ENCODE results near the gene FAT1. TPM values are rescaled to one million over a fixed set of nuclear protein-coding genes. Genes with fewer than 3 reads are reported as not detected.

Gene FAT1
- total RNA-seq, 6 experiments from 2014 or later = 32.9 to 173 (median 69.7) TPM

DNA sequence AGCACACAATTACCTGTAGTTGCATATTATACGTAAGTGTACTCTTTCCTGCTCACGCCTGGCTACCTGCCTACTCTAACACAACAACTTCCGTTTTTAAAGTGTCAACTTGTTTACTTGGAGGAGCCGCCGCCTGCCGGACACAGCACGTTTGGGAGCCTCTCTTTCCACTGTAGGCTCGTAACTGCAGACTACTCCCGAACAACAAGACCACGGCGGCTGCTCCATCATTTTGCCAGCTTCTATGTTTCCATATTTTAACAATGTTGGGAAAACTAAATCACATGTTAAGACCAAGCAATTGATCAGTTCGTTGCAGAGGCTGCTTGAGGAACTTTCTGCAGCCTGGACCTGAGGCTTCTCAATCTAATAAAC, 169.1 kb downstream of the FAT1 start:
- Histone ChIP-seq H3K4me1 (peaks cover 0 to 8% (median 0%) of the 10 kb centered on the region in 4 donors), H3K36me3 (no peaks in the 10 kb centered on the region), H3K9me3 (no peaks in the 10 kb centered on the region), H3K27me3 (no peaks in the 10 kb centered on the region), H3K4me3 (no peak overlapping the region), H3K27ac (no peak overlapping the region)
- no peak for TF ChIP-seq POLR2A (IDR thresholded peaks at IDR 0.05)
- TF ChIP-seq, protein P1, sequence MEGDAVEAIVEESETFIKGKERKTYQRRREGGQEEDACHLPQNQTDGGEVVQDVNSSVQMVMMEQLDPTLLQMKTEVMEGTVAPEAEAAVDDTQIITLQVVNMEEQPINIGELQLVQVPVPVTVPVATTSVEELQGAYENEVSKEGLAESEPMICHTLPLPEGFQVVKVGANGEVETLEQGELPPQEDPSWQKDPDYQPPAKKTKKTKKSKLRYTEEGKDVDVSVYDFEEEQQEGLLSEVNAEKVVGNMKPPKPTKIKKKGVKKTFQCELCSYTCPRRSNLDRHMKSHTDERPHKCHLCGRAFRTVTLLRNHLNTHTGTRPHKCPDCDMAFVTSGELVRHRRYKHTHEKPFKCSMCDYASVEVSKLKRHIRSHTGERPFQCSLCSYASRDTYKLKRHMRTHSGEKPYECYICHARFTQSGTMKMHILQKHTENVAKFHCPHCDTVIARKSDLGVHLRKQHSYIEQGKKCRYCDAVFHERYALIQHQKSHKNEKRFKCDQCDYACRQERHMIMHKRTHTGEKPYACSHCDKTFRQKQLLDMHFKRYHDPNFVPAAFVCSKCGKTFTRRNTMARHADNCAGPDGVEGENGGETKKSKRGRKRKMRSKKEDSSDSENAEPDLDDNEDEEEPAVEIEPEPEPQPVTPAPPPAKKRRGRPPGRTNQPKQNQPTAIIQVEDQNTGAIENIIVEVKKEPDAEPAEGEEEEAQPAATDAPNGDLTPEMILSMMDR (IDR thresholded peaks at IDR 0.05) = peak in 1 of 4 donors; percentile 4
- ATAC-seq (peak; percentile 14 to 75 (median 27)), DNase-seq (peak in 1 of 3 donors; percentile 29)
- WGBS (ENCODE audit: insufficient coverage, low coverage, low lambda C conversion rate, missing lambda C conversion rate) = 2% methylated on average over 12 of the region's 12 CpGs
- intact Hi-C loops (cut with DNase I) = no loop called here

DNA sequence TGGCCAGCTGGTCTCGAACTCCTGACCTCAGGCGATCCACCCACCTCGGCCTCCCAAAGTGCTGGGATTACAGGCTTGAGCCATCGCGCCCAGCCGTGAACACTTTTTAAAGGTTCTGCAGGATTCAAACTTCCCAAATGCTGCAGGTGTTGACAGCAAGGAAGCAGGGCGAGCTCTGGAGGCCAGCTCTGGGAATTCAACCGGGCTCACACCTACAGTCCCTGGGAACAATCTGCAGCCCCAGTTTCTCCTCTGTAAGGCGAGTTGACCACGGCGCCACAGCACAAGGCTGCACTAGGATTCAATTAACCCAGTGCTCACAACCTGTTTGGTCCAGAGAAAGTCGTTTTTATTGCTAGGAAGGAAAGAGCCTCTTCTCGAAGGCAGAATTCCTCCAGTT, 169.9 kb downstream of the FAT1 start:
- WGBS (ENCODE audit: insufficient coverage, low coverage, low lambda C conversion rate, missing lambda C conversion rate) = 50% methylated on average over 2 of the region's 13 CpGs

DNA sequence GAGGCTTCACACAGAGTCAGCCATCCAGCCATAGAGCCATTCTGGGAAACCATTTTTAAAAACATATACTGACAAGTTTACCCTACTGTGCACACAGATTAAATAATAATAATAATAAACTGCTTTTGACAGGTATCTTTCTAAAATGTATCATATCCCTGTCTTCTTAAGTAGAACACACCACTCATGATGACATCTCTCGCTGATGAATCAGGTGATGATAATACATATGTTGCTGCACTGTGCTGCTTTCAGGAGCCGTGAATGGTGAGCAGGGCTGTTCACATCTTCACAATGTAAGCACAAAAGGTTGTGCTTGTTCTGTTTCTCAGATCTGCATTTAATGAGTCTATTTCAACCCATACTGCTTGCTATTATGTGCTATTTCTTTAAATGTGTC, 171.8 kb downstream of the FAT1 start:
- no peak overlapping the region for H3K27ac ChIP-seq
- no peak overlapping the region for H3K4me3 ChIP-seq
- ATAC-seq = no peak
- TF ChIP-seq, protein P1 (IDR thresholded peaks at IDR 0.05) = no peak
- no peak for TF ChIP-seq POLR2A (IDR thresholded peaks at IDR 0.05)
- intact Hi-C loops (cut with DNase I) = no loop called here
- WGBS (ENCODE audit: insufficient coverage, low coverage, low lambda C conversion rate, missing lambda C conversion rate) = 72% methylated on average over 2 of the region's 2 CpGs
- H3K36me3 ChIP-seq = no peaks in the 10 kb centered on the region
- no peaks in the 10 kb centered on the region for H3K27me3 ChIP-seq
- H3K9me3 ChIP-seq = no peaks in the 10 kb centered on the region
- DNase-seq = no peak
- peaks cover 0 to 8% (median 0%) of the 10 kb centered on the region in 4 donors for H3K4me1 ChIP-seq

More for the DNA sequence above, 169.9 kb downstream of the FAT1 start:
- Histone ChIP-seq H3K36me3 (no peaks in the 10 kb centered on the region), H3K4me1 (peaks cover 0 to 8% (median 0%) of the 10 kb centered on the region in 4 donors), H3K4me3 (no peak overlapping the region), H3K27me3 (no peaks in the 10 kb centered on the region), H3K27ac (no peak overlapping the region), H3K9me3 (no peaks in the 10 kb centered on the region)
- TF ChIP-seq POLR2A (IDR thresholded peaks at IDR 0.05) = no peak
- TF ChIP-seq, protein P1 (IDR thresholded peaks at IDR 0.05) = no peak
- intact Hi-C loops (cut with DNase I) = no loop called here
- ATAC-seq (no peak), DNase-seq (no peak)

DNA sequence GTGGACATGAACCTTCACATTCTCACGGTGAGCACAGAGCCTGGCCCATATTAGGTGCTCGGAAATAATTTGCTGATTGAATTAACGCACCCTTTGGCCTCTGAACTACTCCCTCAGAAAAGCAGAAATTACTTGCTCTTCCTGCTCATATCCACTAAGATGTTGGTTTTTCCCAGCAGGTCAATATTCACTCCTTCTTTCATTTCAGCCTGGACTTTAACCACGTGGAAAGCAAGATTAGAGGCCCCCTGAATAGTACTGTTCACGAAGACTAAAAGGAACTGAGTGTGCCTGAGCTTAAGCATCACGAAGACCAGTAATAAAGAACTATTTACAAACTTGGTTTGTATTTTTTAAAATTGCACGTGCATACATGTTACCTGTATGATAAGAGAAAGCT, 178.2 kb downstream of the FAT1 start:
- WGBS (ENCODE audit: insufficient coverage, low coverage, low lambda C conversion rate, missing lambda C conversion rate) = 51% methylated on average over 5 of the region's 7 CpGs
- Histone ChIP-seq H3K4me3 (no peak overlapping the region), H3K4me1 (no peaks in the 10 kb centered on the region), H3K9me3 (no peaks in the 10 kb centered on the region), H3K27ac (no peak overlapping the region), H3K27me3 (no peaks in the 10 kb centered on the region), H3K36me3 (no peaks in the 10 kb centered on the region)
- ATAC-seq (no peak), DNase-seq (no peak)
- no peak for TF ChIP-seq POLR2A (IDR thresholded peaks at IDR 0.05)
- TF ChIP-seq, protein P1 (IDR thresholded peaks at IDR 0.05) = no peak
- intact Hi-C loops (cut with DNase I) = no loop called here

DNA sequence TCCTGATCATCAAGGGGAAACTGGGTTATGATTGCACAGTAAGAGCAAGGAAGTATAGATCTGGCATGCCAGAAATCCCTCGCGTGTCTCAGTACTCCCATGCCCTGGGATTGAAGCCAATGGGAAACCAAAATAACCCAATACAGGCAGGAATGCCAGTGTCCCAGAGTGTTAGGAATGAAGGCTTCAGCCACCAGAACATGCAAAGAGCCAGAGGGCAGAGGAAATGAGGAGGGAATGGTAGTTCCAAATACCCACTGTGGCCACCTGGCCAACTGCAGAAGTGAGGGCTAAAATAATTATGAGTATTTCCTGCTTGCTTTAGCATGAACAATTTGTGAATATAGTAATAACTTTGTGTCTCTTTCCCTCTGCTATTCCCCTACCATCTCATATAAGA, 180.4 kb downstream of the FAT1 start:
- intact Hi-C loops (cut with DNase I) = no loop called here

More for the DNA sequence above, 180.4 kb downstream of the FAT1 start:
- H3K4me1 ChIP-seq = no peaks in the 10 kb centered on the region
- H3K4me3 ChIP-seq = no peak overlapping the region
- no peaks in the 10 kb centered on the region for H3K36me3 ChIP-seq
- H3K27me3 ChIP-seq = no peaks in the 10 kb centered on the region
- TF ChIP-seq, protein P1 (IDR thresholded peaks at IDR 0.05) = no peak
- no peak for TF ChIP-seq POLR2A (IDR thresholded peaks at IDR 0.05)
- no peak overlapping the region for H3K27ac ChIP-seq
- WGBS (ENCODE audit: insufficient coverage, low coverage, low lambda C conversion rate, missing lambda C conversion rate) = 61% methylated on average over 2 of the region's 2 CpGs
- ATAC-seq = no peak
- H3K9me3 ChIP-seq = no peaks in the 10 kb centered on the region
- no peak for DNase-seq

Measured in right lobe of liver (tissue), 6 donors.